ENCODE measurements around the gene GLYR1. TPM values are rescaled to one million over a fixed set of nuclear protein-coding genes. Genes with fewer than 3 reads are reported as not detected.

The GLYR1 gene
- total RNA-seq, 2 donors from 2014 or later = 99.3 to 108 TPM

DNA sequence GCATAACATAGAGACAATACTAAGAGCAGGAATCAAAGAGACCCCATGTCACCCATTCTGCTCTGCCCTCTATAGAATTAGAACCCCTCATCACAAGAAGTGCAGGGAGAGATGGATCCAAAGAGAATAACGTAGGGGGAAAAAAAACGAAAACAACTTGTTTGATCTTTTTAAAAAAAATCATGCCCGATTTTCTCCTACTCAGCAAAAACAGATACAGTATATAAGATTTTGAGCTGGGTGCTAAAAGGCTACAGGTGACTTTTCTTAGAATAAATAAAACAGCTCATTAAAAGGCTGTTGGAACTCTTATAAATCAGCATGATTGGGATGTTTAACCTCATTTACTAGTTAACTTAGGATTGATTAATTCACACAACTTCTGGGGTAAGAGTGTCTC, 17.6 kb upstream of the GLYR1 start:
- H3K9ac ChIP-seq (ENCODE audit: extremely low read depth, low read length, poor library complexity, severe bottlenecking) = no peak overlapping the region
- H3K4me1 ChIP-seq (ENCODE audit: control insufficient read depth, insufficient read depth, low read length) = peaks cover 8% of the 10 kb centered on the region
- H3K9me3 ChIP-seq (ENCODE audit: control insufficient read depth, low read length) = no peaks in the 10 kb centered on the region
- H3K4me3 Mint-ChIP-seq = no peak overlapping the region
- peaks cover 56% of the 10 kb centered on the region for H3K36me3 Mint-ChIP-seq (ENCODE audit: low read depth)
- peaks cover 73% of the 10 kb centered on the region for H3K36me3 ChIP-seq (ENCODE audit: control insufficient read depth, insufficient read depth, low read length)
- H3K9me3 Mint-ChIP-seq = no peaks in the 10 kb centered on the region
- H3K4me3 ChIP-seq (ENCODE audit: low read length) = no peak overlapping the region
- 100% methylated on average over 1 of the region's 3 CpGs; no CpG with 5 or more reads in 1 of the 2 experiments for WGBS, 2 experiments (ENCODE audit: insufficient coverage in 1 of 2, insufficient read length in 1 of 2)
- DNase-seq = no peak
- H3K27ac ChIP-seq (ENCODE audit: low read depth, low read length) = no peak overlapping the region
- no peaks in the 10 kb centered on the region for H3K27me3 Mint-ChIP-seq (ENCODE audit: insufficient read depth)
- TF ChIP-seq, protein P1, sequence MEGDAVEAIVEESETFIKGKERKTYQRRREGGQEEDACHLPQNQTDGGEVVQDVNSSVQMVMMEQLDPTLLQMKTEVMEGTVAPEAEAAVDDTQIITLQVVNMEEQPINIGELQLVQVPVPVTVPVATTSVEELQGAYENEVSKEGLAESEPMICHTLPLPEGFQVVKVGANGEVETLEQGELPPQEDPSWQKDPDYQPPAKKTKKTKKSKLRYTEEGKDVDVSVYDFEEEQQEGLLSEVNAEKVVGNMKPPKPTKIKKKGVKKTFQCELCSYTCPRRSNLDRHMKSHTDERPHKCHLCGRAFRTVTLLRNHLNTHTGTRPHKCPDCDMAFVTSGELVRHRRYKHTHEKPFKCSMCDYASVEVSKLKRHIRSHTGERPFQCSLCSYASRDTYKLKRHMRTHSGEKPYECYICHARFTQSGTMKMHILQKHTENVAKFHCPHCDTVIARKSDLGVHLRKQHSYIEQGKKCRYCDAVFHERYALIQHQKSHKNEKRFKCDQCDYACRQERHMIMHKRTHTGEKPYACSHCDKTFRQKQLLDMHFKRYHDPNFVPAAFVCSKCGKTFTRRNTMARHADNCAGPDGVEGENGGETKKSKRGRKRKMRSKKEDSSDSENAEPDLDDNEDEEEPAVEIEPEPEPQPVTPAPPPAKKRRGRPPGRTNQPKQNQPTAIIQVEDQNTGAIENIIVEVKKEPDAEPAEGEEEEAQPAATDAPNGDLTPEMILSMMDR (conservative IDR thresholded peaks at IDR 0.05) = no peak
- no peak overlapping the region for H3K27ac Mint-ChIP-seq
- peaks cover 13% of the 10 kb centered on the region for H3K4me1 Mint-ChIP-seq
- H3K27me3 ChIP-seq (ENCODE audit: control insufficient read depth, insufficient read depth, low read length, poor library complexity, severe bottlenecking) = no peaks in the 10 kb centered on the region

DNA sequence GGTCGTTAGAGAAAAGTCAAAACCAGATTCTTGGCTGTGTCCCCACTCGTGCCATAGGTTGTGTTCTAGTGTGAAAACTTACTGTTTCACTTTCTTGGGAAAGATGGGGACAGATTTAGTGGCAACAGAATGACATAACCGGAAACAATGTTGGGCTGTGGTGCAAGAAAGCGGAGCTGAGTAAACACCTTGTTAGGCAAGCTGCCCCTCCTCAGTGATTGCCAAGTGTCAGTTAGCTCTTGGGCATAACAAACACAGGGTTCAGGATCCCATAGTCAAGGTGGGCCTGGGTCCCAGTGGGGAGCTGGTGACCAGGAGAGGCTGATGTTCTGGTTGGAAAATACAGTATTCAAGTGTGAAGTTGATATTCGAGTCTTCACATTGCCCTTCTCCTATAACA, 15.6 kb upstream of the GLYR1 start:
- TF ChIP-seq, protein P1 (conservative IDR thresholded peaks at IDR 0.05) = no peak
- Histone ChIP-seq H3K9ac (ENCODE audit: extremely low read depth, low read length, poor library complexity, severe bottlenecking) (no peak overlapping the region), H3K27ac (ENCODE audit: low read depth, low read length) (no peak overlapping the region), H3K36me3 (ENCODE audit: control insufficient read depth, insufficient read depth, low read length) (peaks cover 80% of the 10 kb centered on the region), H3K9me3 (ENCODE audit: control insufficient read depth, low read length) (no peaks in the 10 kb centered on the region), H3K4me3 (ENCODE audit: low read length) (no peak overlapping the region), H3K27me3 (ENCODE audit: control insufficient read depth, insufficient read depth, low read length, poor library complexity, severe bottlenecking) (no peaks in the 10 kb centered on the region), H3K4me1 (ENCODE audit: control insufficient read depth, insufficient read depth, low read length) (peaks cover 4% of the 10 kb centered on the region)
- Mint-ChIP-seq H3K9me3 (no peaks in the 10 kb centered on the region), H3K4me3 (no peak overlapping the region), H3K27me3 (ENCODE audit: insufficient read depth) (no peaks in the 10 kb centered on the region), H3K27ac (peak overlapping the region; percentile 14), H3K36me3 (ENCODE audit: low read depth) (peaks cover 64% of the 10 kb centered on the region), H3K4me1 (peaks cover 2% of the 10 kb centered on the region)
- no peak for DNase-seq
- WGBS, 2 experiments (ENCODE audit: insufficient coverage in 1 of 2, insufficient read length in 1 of 2) = 87 to 97% methylated on average over 4 of the region's 5 CpGs

DNA sequence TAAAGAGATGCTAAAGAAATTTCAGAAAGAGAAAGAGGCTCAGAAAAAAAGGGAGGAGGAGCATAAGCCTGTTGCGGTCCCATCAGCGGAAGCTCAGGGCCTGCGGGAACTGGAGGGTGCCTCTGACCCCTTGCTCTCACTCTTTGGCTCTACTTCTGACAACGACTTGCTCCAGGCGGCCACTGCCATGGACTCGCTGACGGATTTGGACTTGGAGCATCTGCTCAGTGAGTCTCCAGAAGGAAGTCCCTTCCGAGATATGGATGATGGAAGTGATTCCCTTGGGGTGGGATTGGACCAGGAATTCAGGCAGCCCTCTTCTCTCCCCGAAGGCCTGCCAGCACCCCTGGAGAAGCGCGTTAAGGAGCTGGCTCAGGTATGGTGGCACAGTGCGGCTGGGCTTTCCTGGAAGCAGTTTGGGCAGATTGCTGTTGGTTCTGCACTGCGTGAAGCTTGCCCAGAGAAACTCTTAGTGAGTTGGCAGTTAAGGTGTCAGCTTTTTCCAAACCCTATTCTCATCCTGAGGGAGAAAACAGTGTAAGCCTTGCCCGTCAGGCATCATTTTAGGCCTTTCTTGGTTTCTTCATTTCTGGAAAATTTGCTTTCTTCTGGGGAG, 13.7 kb upstream of the GLYR1 start:
- no peaks in the 10 kb centered on the region for H3K4me1 Mint-ChIP-seq
- H3K27ac Mint-ChIP-seq = no peak overlapping the region
- Histone ChIP-seq H3K4me1 (ENCODE audit: control insufficient read depth, insufficient read depth, low read length) (no peaks in the 10 kb centered on the region), H3K27ac (ENCODE audit: low read depth, low read length) (no peak overlapping the region), H3K4me3 (ENCODE audit: low read length) (no peak overlapping the region), H3K9ac (ENCODE audit: extremely low read depth, low read length, poor library complexity, severe bottlenecking) (no peak overlapping the region), H3K9me3 (ENCODE audit: control insufficient read depth, low read length) (no peaks in the 10 kb centered on the region), H3K27me3 (ENCODE audit: control insufficient read depth, insufficient read depth, low read length, poor library complexity, severe bottlenecking) (no peaks in the 10 kb centered on the region), H3K36me3 (ENCODE audit: control insufficient read depth, insufficient read depth, low read length) (peaks cover 88% of the 10 kb centered on the region)
- 94 to 95% methylated on average over 11 to 14 of the region's 14 CpGs for WGBS, 2 experiments (ENCODE audit: insufficient coverage in 1 of 2, insufficient read length in 1 of 2)
- H3K4me3 Mint-ChIP-seq = no peak overlapping the region
- no peaks in the 10 kb centered on the region for H3K27me3 Mint-ChIP-seq (ENCODE audit: insufficient read depth)
- H3K9me3 Mint-ChIP-seq = no peaks in the 10 kb centered on the region
- peaks cover 72% of the 10 kb centered on the region for H3K36me3 Mint-ChIP-seq (ENCODE audit: low read depth)
- TF ChIP-seq, protein P1 (conservative IDR thresholded peaks at IDR 0.05) = no peak
- no peak for DNase-seq

Data from endodermal cell (in vitro differentiated cells).